CD4-positive, alpha-beta T cell treated with Interleukin-2 at 100 ng/mL for 4 hours (primary cell): ENCODE data around the gene CFAP92.

Source experiments
- DNase-seq: peaks from one replicate; pipeline ENCODE4 v3.0.0-alpha.2; 2020; ENCODE audit warnings: low spot score

CFAP92 gene

DNA sequence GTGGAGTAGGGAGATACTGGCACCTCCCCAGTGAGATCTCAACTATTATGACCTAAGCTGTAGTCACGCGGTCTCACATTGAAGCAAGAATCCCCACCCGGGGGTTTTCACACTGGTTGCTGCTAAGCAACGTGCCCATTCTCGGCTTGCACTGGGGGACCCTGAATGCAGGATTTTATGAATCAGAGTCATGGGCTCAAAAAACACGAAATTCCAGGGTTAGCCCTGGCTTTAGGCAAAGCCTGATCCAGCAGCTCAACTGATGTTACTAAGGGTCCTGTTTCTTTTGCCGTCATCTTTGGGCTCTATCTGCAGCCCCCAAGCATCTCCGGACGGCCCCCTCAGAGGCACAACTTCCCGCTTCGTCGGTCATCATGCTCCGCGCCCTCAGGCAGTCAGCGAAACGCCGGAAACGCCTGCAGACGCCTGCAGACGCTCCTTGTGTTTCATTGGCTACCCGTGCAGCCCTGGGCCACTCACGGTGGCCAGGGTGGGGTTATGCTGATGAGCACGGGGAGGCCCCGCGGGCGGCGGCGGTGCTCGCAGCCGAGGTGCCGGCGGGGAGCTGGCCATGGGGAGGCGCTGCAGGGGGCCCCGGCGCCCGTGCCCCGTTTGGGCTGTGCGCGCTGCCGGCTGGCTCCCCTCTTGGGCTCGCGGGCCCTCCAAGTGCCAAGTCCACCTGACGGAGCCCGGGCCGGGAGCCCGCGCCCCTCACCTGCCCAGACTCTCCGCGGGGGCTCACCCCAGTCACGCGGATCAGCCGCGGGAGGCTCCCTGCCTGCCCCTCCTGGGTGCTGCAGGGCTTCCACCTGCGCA lies 33.1 kb upstream of the CFAP92 start:
- DNase-seq: peak; percentile 93

- no peak for DNase-seq
Observed at GRCh38 chr3:129025691-129026435, 32.0 kb upstream of the CFAP92 start.

DNA sequence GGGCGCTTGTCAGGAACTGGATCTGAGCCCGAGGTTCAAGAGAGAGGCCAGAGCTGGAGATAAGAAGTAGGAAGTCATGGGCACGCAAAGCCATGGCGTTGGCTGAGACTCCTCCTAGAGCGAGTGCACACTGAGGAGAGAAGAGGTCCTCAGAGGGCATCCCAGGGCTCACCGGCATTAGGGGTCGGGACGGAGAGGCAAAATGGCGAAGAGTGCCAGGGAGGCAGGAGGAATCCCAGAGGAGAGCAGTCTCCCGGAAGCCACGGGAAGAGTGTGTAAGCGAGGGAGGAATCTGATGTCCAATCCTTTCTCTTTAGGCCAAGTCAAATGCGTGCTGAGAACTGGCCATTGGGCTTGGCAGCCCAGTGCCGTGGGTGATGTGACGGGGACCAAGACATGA lies 31.2 kb upstream of the CFAP92 start:
- DNase-seq: no peak

GRCh38 chr3:129023909-129024308 lies 30.0 kb upstream of the CFAP92 start:
- no peak for DNase-seq

DNA sequence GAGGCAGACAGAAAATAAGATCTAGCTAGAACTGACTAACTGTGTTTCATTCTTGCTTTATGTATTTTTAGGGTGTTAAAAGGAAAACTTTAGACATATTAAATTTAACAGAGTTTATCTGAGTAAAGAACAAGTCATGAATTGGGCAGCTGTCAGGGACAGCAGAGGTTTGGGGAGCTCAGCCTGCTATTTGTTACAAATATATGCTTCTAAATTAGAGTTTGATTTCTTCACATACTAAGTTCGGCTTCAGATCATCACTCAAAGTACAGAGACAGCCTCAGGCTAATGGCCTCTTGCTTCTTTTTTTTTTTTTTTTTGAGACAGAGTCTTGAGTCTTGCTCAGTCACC lies 29.1 kb upstream of the CFAP92 start:
- DNase-seq: no peak

DNA sequence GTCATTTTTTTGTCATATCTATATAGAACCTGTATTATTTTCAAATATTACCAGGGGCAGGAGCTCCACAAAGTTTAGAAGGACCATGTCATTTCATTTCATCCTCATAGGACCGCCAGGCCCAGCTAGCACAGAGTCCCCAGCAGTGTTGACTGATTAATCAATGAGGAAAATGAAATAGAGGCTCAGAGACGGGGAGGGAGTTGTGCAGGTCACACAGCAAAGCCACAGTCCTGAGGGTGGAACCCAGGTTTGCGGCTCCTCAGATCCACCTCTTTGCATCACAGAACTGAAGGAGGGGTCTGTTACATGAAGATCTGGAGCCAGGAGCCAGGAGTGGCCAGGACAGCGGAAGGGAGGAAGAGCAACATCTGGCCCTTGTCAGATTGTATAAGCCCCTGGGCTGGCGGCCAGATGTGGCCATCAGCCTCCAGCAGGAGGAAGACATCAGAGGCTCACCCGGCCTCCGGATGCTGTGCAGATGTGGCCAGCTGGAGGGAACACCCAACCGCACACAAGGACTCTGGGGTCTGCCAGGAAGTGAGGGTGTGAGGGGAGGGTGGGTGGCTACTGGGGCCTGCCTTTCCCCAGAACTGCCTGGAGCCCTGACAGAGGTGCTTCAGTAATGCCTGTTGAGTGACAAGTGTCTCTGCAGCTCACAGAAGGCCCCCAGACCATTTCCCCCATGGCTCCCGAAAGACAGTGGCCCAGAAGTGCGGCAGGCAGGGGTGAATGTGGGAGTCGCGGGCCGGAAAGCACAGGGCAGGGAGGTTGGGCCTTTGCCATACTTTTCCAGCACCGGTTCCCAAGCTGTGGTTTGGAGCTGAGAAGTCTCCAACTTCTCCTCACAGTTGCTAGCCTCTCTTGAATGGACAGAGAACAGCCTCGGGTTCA lies 28.5 kb upstream of the CFAP92 start:
- no peak for DNase-seq

DNA sequence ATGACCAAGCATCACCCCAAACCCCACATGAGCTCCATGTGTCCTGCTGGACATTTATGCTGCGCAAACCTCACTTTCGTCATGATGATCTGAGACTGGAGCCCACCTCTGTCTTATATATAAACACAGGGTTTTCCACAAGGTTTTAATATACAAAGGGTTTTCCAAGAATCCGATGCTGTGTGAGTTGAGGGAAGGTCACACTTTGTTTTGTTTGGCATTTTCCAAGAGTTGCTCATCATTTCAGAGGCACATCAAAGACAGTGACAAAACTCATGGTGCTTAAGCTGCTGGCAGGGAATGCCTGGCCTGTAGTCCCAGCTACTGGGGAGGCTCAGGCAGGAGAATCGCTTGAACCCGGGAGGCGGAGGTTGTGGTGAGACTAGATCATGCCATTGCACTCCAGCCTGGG lies 27.3 kb upstream of the CFAP92 start:
- DNase-seq: no peak

GRCh38 chr3:129020691-129021090 lies 26.8 kb upstream of the CFAP92 start:
- no peak for DNase-seq

- DNase-seq: no peak
Observed at GRCh38 chr3:129019266-129019665, 25.4 kb upstream of the CFAP92 start.

GRCh38 chr3:129018751-129019150 lies 24.9 kb upstream of the CFAP92 start:
- DNase-seq: no peak

DNA sequence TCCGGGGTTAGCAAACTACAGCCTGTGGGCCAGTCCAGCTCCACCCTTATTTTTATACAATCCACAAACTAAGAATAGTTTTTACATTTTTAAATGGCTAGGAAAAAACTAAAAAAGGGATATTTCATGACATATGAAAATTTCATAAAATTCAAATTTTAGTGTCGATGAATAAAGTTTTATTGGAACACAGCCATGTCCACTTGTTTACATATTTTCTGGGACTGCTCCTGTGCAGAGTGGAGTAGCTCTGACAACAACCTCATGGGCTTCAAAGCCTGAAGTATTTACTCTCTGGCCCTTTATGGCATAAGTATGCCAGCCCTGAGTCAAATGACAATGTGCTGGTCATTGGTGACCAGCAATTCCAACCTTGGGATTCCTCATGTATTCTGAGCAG lies 24.4 kb upstream of the CFAP92 start:
- no peak for DNase-seq

GRCh38 chr3:129017484-129017899 lies 23.6 kb upstream of the CFAP92 start:
- DNase-seq: no peak

DNA sequence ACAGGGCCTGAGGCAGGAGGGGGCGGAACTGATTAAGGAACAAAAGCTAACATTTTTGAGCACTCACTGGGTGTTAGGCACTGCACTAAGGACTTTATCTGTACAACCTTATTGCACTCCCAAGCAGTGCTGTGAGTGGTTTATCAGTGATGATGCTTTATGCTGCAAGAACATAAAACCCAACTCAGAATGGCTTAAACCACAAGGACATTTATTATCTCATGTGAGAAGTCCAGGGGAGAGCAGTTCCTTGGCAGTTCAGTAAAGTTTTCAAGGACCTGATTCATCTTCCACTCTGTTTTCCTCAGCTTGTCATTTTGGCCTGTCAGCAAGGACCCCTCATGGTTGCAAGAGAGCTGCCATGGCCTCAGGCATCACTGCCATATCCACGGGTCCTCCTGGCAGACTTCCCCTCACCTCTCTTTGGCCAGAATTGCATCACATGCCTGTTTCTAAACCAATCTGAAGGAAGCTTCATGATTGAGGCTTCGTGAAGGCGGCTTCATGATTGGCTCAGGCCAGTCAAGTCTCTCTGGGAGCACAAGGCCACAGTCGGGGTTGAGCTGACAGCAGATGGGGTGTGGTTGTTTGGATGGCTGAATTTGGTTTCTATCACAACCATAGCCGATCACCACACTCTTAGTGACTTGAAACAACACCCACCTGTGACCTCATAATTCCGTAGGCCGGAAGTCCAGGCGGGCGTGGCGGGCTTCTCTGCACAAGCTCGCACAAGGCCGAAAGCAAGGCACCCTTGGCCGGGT lies 23.0 kb upstream of the CFAP92 start:
- DNase-seq: peak; percentile 59

- DNase-seq: peak; percentile 63
Observed at GRCh38 chr3:129016356-129016719, 22.5 kb upstream of the CFAP92 start.

DNA sequence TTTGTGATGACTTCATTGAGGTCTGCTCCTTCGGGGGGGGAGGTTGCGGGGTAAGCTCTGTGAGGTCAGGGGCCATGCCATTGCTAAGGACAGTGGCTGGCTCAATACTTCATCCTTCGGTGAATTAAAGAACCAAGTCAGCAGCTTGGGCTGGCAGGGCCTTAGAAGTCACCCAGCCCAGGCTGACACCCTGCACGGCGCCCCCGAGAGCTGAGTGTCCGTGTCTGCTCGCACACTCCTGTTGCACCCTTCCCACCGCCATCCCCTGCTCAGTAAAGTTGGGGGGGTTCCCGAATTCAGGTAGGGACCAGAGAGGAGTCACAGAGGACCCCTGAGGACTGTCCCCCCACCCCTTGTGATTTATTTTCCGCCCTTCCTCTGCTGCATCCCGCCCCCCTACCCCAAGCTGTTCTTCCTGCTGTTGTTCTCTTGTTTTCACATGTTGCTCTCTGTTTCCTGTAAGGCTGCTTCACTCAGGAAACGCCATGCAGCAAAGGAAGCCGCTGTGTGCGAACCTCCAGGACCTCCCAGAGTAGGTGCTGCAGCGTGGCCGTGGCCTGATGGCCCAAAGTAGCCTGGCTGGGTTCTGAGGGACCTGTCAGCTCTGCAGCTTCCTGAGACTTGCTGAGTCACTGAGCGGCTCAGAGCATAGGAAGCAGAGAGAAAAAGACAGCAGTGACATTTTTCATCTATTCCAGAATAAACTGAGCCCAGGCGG lies 21.7 kb upstream of the CFAP92 start:
- DNase-seq: peak; percentile 49

- DNase-seq: no peak
Observed at GRCh38 chr3:129014793-129015345, 21.0 kb upstream of the CFAP92 start.

DNA sequence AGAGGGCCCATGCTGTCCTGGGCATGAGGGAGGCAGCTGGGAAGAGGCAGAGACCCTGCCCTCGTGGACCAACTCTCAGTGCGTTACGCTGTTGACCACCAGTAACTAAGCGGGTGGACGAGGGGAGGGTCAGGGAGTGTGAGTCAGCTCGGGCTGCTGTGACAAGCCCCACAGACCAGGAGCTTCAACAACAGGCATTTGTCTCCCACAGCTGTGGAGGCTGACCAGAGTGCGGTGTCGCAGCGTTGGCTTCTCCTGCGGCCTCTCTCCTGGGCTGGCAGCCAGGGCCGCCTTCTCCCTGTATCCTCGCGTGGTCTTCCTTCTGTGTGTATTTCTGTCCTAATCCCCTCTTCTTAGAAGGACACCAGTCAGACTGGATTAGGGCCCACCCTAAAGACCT lies 20.3 kb upstream of the CFAP92 start:
- DNase-seq: no peak

- DNase-seq: no peak
Observed at GRCh38 chr3:129013491-129013891, 19.6 kb upstream of the CFAP92 start.

DNA sequence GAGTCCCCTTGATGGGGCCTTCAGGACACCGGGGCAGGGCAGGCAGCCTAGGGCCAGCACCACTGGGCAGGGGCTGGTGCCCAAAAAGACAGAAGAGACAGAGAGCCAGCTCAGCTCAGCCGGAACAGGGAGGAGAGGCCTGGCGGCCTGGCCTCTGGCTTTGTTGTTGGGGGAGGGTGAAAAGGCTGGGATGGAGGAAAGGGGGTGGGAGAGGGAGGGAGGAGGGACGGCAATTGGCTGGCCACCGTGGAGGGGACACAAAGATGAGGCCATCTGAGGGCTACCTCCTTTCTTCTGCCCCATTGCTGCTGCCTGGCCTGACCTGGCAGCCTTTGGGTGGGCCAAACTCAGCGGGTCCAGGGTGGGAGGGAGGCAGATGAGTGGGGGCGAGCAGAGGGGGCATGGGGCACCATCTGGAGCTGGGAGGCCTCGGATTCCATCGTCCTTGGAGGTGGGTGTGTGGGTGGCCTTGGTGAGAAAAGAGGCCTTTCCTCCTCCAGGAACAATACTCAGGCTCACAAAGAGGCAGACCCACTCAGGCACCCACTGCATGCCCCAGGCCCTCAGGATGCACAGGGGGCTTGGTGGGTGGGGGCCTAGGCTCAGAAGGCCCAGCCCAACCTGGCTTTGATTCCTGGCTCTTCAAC lies 16.6 kb upstream of the CFAP92 start:
- DNase-seq: no peak

DNA sequence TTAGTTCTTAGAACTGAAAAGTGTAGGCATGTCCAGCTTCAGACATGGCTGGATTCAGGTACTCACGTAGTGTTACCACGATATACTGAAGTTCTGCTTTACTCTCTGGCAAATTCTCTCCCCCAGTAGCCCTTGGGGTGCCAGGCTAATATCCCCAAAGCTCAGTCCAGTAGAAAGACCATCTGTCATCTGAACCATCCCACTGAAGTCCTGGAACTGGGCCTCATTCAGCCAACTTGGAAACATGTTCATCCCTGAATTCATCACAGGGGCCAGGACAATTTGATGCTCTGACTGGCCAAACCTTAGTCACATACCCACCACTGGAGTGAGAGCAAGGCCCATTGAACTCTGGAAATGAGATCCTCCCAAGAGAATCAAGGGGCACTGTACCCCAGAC lies 15.4 kb upstream of the CFAP92 start:
- no peak for DNase-seq
